ENCODE data around the gene HYAL3. TPM values are rescaled to one million over a fixed set of nuclear protein-coding genes. Genes with fewer than 3 reads are reported as not detected.
A peak's percentile ranks its signal among the peaks of the same experiment; 100 is the strongest.

HYAL3 gene
- total and polyA plus RNA-seq, 8 donors, result 0.46 to 2.1 (median 0.77) TPM

GRCh38 chr3:50258029-50258680, 41.0 kb downstream of the HYAL3 start:
- H3K4me3 ChIP-seq, result no peak overlapping the region
- no peak for DNase-seq
- no peak for ATAC-seq
- peaks cover 8 to 21% (median 11%) of the 10 kb centered on the region in 3 donors for H3K36me3 ChIP-seq
- no peak overlapping the region for H3K27ac ChIP-seq
- intact Hi-C loops (cut with DNase I), result loop anchor here in 1 of 3 donors (10.0 kb wide), 1 partner anchor 67 kb away; the partner anchor contains the start of genes HYAL2 and TUSC2
- TF ChIP-seq CTCF (IDR thresholded peaks at IDR 0.05), result no peak
- no peaks in the 10 kb centered on the region for H3K27me3 ChIP-seq
- H3K9me3 ChIP-seq, result no peaks in the 10 kb centered on the region
- peaks cover 0 to 16% (median 6%) of the 10 kb centered on the region in 3 donors for H3K4me1 ChIP-seq
- no peak for FAIRE-seq
- 85 to 89% methylated on average over 12 to 17 of the region's 17 CpGs for WGBS, 2 donors

- FAIRE-seq (no peak), ATAC-seq (no peak), DNase-seq (peak in 3 of 6 donors; percentile 55 to 77 (median 72))
- Histone ChIP-seq H3K9me3 (no peaks in the 10 kb centered on the region), H3K36me3 (peaks cover 8 to 27% (median 15%) of the 10 kb centered on the region in 3 donors), H3K4me1 (peaks cover 0 to 16% (median 6%) of the 10 kb centered on the region in 3 donors), H3K27ac (no peak overlapping the region), H3K27me3 (no peaks in the 10 kb centered on the region), H3K4me3 (no peak overlapping the region)
- 90% methylated on average over 20 of the region's 20 CpGs for WGBS, 2 donors
- intact Hi-C loops (cut with DNase I), result loop anchor here in 1 of 3 donors (10.0 kb wide), 1 partner anchor 68 kb away; the partner anchor contains the start of genes HYAL2 and TUSC2
- TF ChIP-seq CTCF (IDR thresholded peaks at IDR 0.05), result peak in 3 of 4 donors; percentile 10 to 39 (median 38)
Observed at GRCh38 chr3:50256978-50257890, 42.0 kb downstream of the HYAL3 start.

DNA sequence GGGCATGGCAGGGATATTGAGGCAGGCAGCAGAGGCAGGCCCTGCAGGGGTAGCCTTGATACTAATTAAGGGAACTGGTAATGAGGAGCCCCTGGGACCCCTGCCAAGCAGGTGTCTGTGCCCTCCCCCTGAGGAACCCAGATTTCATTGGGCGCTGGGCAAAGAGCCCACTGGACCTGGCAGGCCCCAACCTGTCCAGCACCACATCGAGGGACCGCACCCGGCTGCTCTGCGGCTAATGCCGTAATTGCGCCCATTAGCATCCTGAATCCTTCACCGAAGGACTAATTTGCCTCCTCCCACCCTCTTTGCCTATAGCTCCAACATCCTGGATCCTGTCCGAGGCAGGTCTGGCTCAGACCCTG, 44.0 kb downstream of the HYAL3 start:
- H3K27ac ChIP-seq, result peak overlapping the region in 2 of 4 donors; percentile 9 to 57
- H3K4me1 ChIP-seq, result peaks cover 0 to 6% (median 0%) of the 10 kb centered on the region in 3 donors
- intact Hi-C loops (cut with DNase I), result loop anchor here in 1 of 3 donors (10.0 kb wide), 1 partner anchor 70 kb away; the partner anchor contains the start of genes HYAL2 and TUSC2
- DNase-seq, result peak in 1 of 6 donors; percentile 57
- TF ChIP-seq CTCF (IDR thresholded peaks at IDR 0.05), result no peak
- no peak for ATAC-seq
- no peak for FAIRE-seq
- 91 to 95% methylated on average over 9 of the region's 9 CpGs for WGBS, 2 donors
- H3K4me3 ChIP-seq, result no peak overlapping the region
- H3K27me3 ChIP-seq, result no peaks in the 10 kb centered on the region
- H3K9me3 ChIP-seq, result no peaks in the 10 kb centered on the region
- peaks cover 8 to 27% (median 15%) of the 10 kb centered on the region in 3 donors for H3K36me3 ChIP-seq

DNA sequence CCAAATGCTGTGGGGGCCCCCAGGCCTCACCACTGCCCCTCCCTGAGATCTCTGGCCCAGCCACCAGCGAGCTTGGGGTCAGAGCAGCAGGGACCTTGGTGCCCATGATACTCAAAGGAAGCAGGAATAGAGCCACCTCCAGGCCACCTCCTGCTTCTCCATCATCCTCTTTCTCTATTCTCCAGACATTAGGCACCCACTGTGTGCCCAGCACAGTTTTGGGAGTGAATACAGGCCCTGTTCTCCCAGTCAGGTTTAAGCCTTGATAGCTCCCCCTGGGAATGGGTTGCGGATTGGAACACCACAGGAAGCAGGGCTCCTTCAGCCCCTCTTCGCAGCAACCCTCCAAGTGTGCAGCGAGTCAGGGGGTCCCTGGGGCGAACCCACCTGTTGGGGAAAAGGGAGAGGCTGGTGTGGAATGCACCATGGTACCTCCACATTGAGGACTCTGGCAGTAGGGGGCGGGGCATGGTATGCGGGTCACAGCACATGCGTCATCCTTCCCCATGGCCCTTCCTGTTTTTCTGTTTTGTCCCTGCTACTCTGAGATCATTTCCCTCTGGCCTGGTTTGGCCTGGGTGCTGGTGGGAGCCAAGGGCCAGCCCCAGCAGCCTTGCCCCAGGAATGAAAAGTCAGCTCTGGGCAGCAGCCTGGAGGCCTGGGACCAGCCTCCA, 44.5 kb downstream of the HYAL3 start:
- ATAC-seq, result peak in 2 of 4 donors; percentile 41 to 44
- peaks cover 0 to 5% (median 0%) of the 10 kb centered on the region in 3 donors for H3K4me1 ChIP-seq

More for the DNA sequence above, 44.5 kb downstream of the HYAL3 start:
- Histone ChIP-seq H3K9me3 (no peaks in the 10 kb centered on the region), H3K36me3 (peaks cover 8 to 27% (median 15%) of the 10 kb centered on the region in 3 donors), H3K27ac (peak overlapping the region in 2 of 4 donors; percentile 9 to 57), H3K27me3 (no peaks in the 10 kb centered on the region), H3K4me3 (no peak overlapping the region)
- FAIRE-seq, result no peak
- peak in 1 of 6 donors; percentile 68 for DNase-seq
- no peak for TF ChIP-seq CTCF (IDR thresholded peaks at IDR 0.05)
- WGBS, 2 donors, result 82 to 89% methylated on average over 8 of the region's 8 CpGs
- intact Hi-C loops (cut with DNase I), result loop anchor here in 1 of 3 donors (10.0 kb wide), 1 partner anchor 70 kb away; the partner anchor contains the start of genes HYAL2 and TUSC2

Measured in pancreas (tissue), 10 donors.